A549 (cell line): ENCODE results near the gene NLGN4Y. TPM values are rescaled to one million over a fixed set of nuclear protein-coding genes. Genes with fewer than 3 reads are reported as not detected.

ENCODE experiments used
- ATAC-seq, 2 experiments: fragments of 200-7000 bp in 1 of 2; fragments of >200 bp in 1 of 2; cut with Nextera tagmentation in 1 of 2; cut with Tn5 transposase in 1 of 2; 3 replicates each; pipeline versions ENCODE4 v1.8.0 to v1.9.1; 2018 to 2020; ENCODE audit warnings: mild to moderate bottlenecking in 1 of 2, moderate library complexity in 1 of 2
- CTCF ChIA-PET: fragments of 300-600 bp; sonication (Branson Sonifier 250); formaldehyde crosslinking; extraction: SDS; loops from one replicate; lab custom pipeline; 2021; ENCODE audit warnings: antibody characterized with exemption, inconsistent platforms; lab: Yijun Ruan, JAX
- POLR2A ChIA-PET: fragments of 350-600 bp; formaldehyde crosslinking; extraction: SDS; loops from one replicate; lab custom pipeline; 2021; ENCODE audit warnings: antibody characterized with exemption, inconsistent platforms; lab: Yijun Ruan, JAX
- DNase-seq, 2 experiments: peaks; one replicate each; pipeline versions ENCODE4 v3.0.0 to v3.0.0-alpha.2; 2011 to 2016; ENCODE audit warnings: low read depth in 1 of 2, low spot score in 1 of 2
- FAIRE-seq: peaks from 2 replicates; lab custom pipeline; 2011; peaks lifted over from hg19 to GRCh38; lab: Jason Lieb, UNC
- H3K27ac ChIP-seq, 2 experiments: fragments of >200 bp; sonication (Bioruptor Twin); formaldehyde crosslinking; 3 replicates each; pipeline ENCODE4 v1.5.1; 2016 to 2017
- H3K4me1 ChIP-seq: fragments of >200 bp; sonication (Bioruptor Twin); formaldehyde crosslinking; 3 replicates; pipeline ENCODE4 v1.6.1; 2016
- H3K4me2 ChIP-seq: fragments of >200 bp; sonication (Bioruptor Twin); formaldehyde crosslinking; 3 replicates; pipeline ENCODE4 v1.6.1; 2016
- H3K4me3 ChIP-seq: fragments of >200 bp; sonication (Bioruptor Twin); formaldehyde crosslinking; 3 replicates; pipeline ENCODE4 v1.5.1; 2016
- H3K9me3 ChIP-seq: fragments of >200 bp; sonication (Bioruptor Twin); formaldehyde crosslinking; 3 replicates; pipeline ENCODE4 v1.6.1; 2016
- BHLHE40 ChIP-seq: IDR thresholded peaks from 2 replicates; pipeline ENCODE4 v1.6.1; 2012; ENCODE audit warnings: low read depth, low read length, inconsistent platforms
- CBX2 ChIP-seq: fragments of 200-600 bp; sonication (generic); IDR thresholded peaks from 2 replicates; pipeline ENCODE4 v1.6.1; 2016; ENCODE audit warnings: low read depth, mild to moderate bottlenecking, borderline replicate concordance
- CBX8 ChIP-seq: fragments of 200-600 bp; sonication (generic); IDR thresholded peaks from 2 replicates; pipeline ENCODE4 v1.6.1; 2016
- CEBPB ChIP-seq, 2 experiments: fragments of >200 bp in 1 of 2; sonication (Bioruptor Twin) in 1 of 2; formaldehyde crosslinking in 1 of 2; IDR thresholded peaks; 2 replicates each; pipeline ENCODE4 v1.6.1; 2012 to 2016
- CHD2 ChIP-seq: fragments of 150-350 bp; IDR thresholded peaks from 2 replicates; pipeline ENCODE4 v1.6.1; 2014; ENCODE audit warnings: low read length; ENCODE audit not compliant: partially characterized antibody
- ESRRA ChIP-seq: fragments of 150-350 bp; IDR thresholded peaks from 2 replicates; pipeline ENCODE4 v1.6.1; 2014; ENCODE audit warnings: mild to moderate bottlenecking, low read length, borderline replicate concordance
- HDAC2 ChIP-seq: fragments of 200-600 bp; sonication (generic); IDR thresholded peaks from 2 replicates; pipeline ENCODE4 v1.6.1; 2016
- HEYL ChIP-seq: fragments of 250-450 bp; sonication (Bioruptor Pico); IDR thresholded peaks from 2 replicates; pipeline ENCODE4 v1.8.0; 2021; ENCODE audit warnings: mild to moderate bottlenecking, moderate library complexity
- HOXB5 ChIP-seq: fragments of 250-450 bp; sonication (Bioruptor Pico); IDR thresholded peaks from 2 replicates; pipeline ENCODE4 v1.5.0; 2020; ENCODE audit warnings: mild to moderate bottlenecking, moderate library complexity
- JUNB ChIP-seq: fragments of >200 bp; sonication (Bioruptor Twin); formaldehyde crosslinking; IDR thresholded peaks from 2 replicates; pipeline ENCODE4 v1.6.1; 2016
- KDM1A ChIP-seq: fragments of 200-600 bp; sonication (generic); IDR thresholded peaks from 2 replicates; pipeline ENCODE4 v1.6.1; 2016; ENCODE audit warnings: low read depth, mild to moderate bottlenecking
- MAFK ChIP-seq: fragments of 450-650 bp; IDR thresholded peaks from 2 replicates; pipeline ENCODE4 v1.6.1; 2014; ENCODE audit not compliant: partially characterized antibody
- MAZ ChIP-seq: fragments of 150-350 bp; IDR thresholded peaks from 2 replicates; pipeline ENCODE4 v1.6.1; 2014; ENCODE audit warnings: antibody characterized with exemption, low read depth, low read length, borderline replicate concordance
- PHF8 ChIP-seq: fragments of 200-600 bp; sonication (generic); IDR thresholded peaks from 2 replicates; pipeline ENCODE4 v1.6.1; 2016; ENCODE audit warnings: low read depth, mild to moderate bottlenecking, antibody characterized with exemption, moderate library complexity, borderline replicate concordance
- RAD21 ChIP-seq, 2 experiments: fragments of >200 bp in 1 of 2; sonication (Bioruptor Twin) in 1 of 2; formaldehyde crosslinking in 1 of 2; IDR thresholded peaks in 1 of 2; conservative IDR thresholded peaks in 1 of 2; 2 replicates in 1 of 2; 3 replicates in 1 of 2; pipeline ENCODE4 v1.6.1; 2012 to 2018; ENCODE audit warnings: inconsistent platforms in 1 of 2
- RFX5 ChIP-seq: fragments of 450-650 bp; IDR thresholded peaks from 2 replicates; pipeline ENCODE4 v1.7.1; 2014; ENCODE audit warnings: antibody characterized with exemption, mild to moderate bottlenecking, moderate library complexity
- RNF2 ChIP-seq: fragments of 200-600 bp; sonication (generic); IDR thresholded peaks from 2 replicates; pipeline ENCODE4 v1.6.1; 2016; ENCODE audit warnings: low read depth, mild to moderate bottlenecking, antibody characterized with exemption, moderate library complexity, borderline replicate concordance
- SMC3 ChIP-seq: fragments of >200 bp; sonication (Bioruptor Twin); formaldehyde crosslinking; IDR thresholded peaks from 3 replicates; pipeline ENCODE4 v1.6.1; 2018; ENCODE audit warnings: inconsistent platforms
- SREBF2 ChIP-seq: fragments of 450-650 bp; IDR thresholded peaks from 2 replicates; pipeline ENCODE4 v1.6.1; 2014; ENCODE audit warnings: mild to moderate bottlenecking, moderate library complexity
- TP53 ChIP-seq: fragments of 250-450 bp; sonication (Bioruptor Pico); IDR thresholded peaks from 2 replicates; pipeline ENCODE4 v1.5.0; 2021; ENCODE audit warnings: mild to moderate bottlenecking, moderate library complexity
- ZC3H11A ChIP-seq: fragments of 450-650 bp; IDR thresholded peaks from 2 replicates; pipeline ENCODE4 v1.6.1; 2014; ENCODE audit warnings: antibody characterized with exemption, mild to moderate bottlenecking
- ZNF302 ChIP-seq: fragments of 250-450 bp; sonication (Bioruptor Pico); IDR thresholded peaks from 2 replicates; pipeline ENCODE4 v1.9.0; 2021; ENCODE audit warnings: inconsistent platforms, mild to moderate bottlenecking, moderate library complexity
- WGBS: methylation state at CpG from one replicate; pipeline ENCODE4 v1.1.6; 2017; ENCODE audit errors: missing lambda C conversion rate; 5-methylcytosine and 5-hydroxymethylcytosine counted together
- polyA plus RNA-seq, 4 experiments: library from polyadenylated mRNA; depleted of rRNA in 3 of 4; stranded (reverse); fragments of >200 nt; fragmentation: RNase III in 1 of 4; extraction: RNeasy Plus Mini Kit Qiagen cat#74134 plus additional on column Dnase treatment in 1 of 4; gene quantifications; 2 replicates in 3 of 4; 3 replicates in 1 of 4; pipeline ENCODE4 v1.2.3, GENCODE V29; 2011 to 2017
- TF ChIP-seq, protein P1 (sequence below): fragments of 150-350 bp; IDR thresholded peaks from 2 replicates; pipeline ENCODE4 v1.6.1; 2014; ENCODE audit warnings: low read depth, mild to moderate bottlenecking, low read length
- TF ChIP-seq, protein P2 (sequence below): fragments of >200 bp; sonication (Bioruptor Twin); formaldehyde crosslinking; IDR thresholded peaks from 3 replicates; pipeline ENCODE4 v1.6.1; 2016

Gene NLGN4Y
- polyA plus RNA-seq, 2 of the 4 experiments (the other 2 are of a cell fraction), result 4.1 to 12.8 TPM

DNA sequence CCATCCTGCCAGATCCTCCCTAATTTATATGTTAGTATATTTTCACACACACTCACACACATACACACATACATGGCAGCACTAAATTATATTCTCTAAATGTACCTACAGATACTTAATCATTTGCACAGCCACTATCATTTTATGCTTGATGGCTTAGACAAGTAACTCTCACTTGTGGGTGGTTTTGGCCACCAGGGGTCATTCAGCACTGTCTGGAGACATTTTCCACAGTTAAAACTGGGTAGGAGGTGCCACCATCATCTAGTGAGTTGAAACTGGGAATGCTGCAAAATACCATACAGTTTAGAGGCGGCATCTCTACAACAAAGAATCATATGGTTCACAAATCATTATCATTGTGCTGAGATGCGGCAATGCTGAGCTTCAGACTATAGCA lies 94.2 kb downstream of the NLGN4Y start:
- TF ChIP-seq RAD21 (conservative IDR thresholded peaks at IDR 0.05 in 1 of 2, IDR thresholded peaks at IDR 0.05 in 1 of 2), result peak in 1 of 2 experiments; percentile 32; a peak in 1 of 5 replicates
- no peak for TF ChIP-seq CHD2
- ChIA-PET POLR2A (no interaction called here), CTCF (no interaction called here)
- no peaks in the 10 kb centered on the region for H3K4me1 ChIP-seq
- WGBS, result 74% methylated on average over 2 of the region's 2 CpGs
- H3K27ac ChIP-seq, result no peak overlapping the region
- ATAC-seq (peak in 1 of 2 experiments; percentile 52; a peak in 1 of 6 replicates), FAIRE-seq (no peak), DNase-seq (no peak)
- no peak overlapping the region for H3K4me3 ChIP-seq
- no peaks in the 10 kb centered on the region for H3K9me3 ChIP-seq
- H3K4me2 ChIP-seq, result no peak overlapping the region

DNA sequence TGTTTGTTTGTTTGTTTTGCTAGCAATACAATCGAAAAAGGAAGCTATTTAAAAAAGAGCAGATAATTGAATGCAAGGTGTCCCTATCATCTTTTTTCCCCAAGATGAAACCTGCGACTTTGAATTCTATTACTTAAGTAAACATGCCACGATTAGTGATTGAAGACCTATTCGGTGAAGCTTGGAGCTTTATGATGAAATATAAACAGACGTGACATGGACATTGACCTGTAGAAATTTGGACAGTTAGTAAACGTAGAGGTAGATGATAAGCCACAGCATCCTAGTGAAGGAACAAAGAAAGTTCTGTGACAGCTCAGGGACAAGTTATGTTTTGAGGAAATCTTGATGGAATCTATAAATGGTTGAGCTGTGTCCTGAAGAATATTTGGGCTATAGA lies 103.9 kb downstream of the NLGN4Y start:
- no peak overlapping the region for H3K4me3 ChIP-seq
- POLR2A ChIA-PET, result no interaction called here
- no peak overlapping the region for H3K4me2 ChIP-seq
- WGBS, result 34% methylated on average over 6 of the region's 6 CpGs
- ATAC-seq (no peak), DNase-seq (no peak), FAIRE-seq (no peak)
- H3K9me3 ChIP-seq, result no peaks in the 10 kb centered on the region
- TF ChIP-seq CBX2, result no peak
- no peak for TF ChIP-seq ZNF302 (CRISPR knock-in tag)
- no peak for TF ChIP-seq KDM1A
- H3K27ac ChIP-seq, result no peak overlapping the region
- H3K4me1 ChIP-seq, result peaks cover 12% of the 10 kb centered on the region; the same call in 2 of the 3 replicates
- CTCF ChIA-PET, result no interaction called here

DNA sequence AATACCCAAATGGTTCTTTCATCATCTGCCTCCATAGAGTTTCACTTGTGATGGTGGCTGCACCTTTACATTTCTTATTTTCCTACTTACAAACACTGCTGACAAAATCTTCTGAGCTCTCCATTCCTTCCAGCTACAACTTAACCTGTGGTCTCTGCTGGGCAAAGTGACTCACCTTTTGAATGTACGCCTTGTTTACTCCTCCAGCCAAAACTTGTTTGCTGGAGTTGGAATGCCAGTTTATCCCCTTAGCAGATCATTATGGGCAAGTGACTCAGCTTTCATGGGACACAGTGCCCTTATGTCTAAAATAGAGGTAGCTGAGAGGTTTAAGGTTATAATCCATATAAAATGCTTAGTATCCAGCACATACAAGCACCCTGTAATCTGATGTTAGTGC lies 107.3 kb downstream of the NLGN4Y start:
- ChIA-PET POLR2A (no interaction called here), CTCF (no interaction called here)
- Histone ChIP-seq H3K9me3 (no peaks in the 10 kb centered on the region), H3K27ac (no peak overlapping the region), H3K4me2 (peak overlapping the region; percentile 46), H3K4me3 (no peak overlapping the region), H3K4me1 (peaks cover 12% of the 10 kb centered on the region; the same call in 2 of the 3 replicates)
- 0% methylated on average over 1 of the region's 1 CpG for WGBS
- peak in 1 of 2 experiments; percentile 29 for DNase-seq
- peak in 1 of 2 experiments; percentile 69; a peak in 3 of 6 replicates for ATAC-seq
- no peak for TF ChIP-seq CEBPB (IDR thresholded peaks at IDR 0.05)
- TF ChIP-seq SREBF2, result no peak
- no peak for TF ChIP-seq HOXB5 (CRISPR knock-in tag)
- no peak for TF ChIP-seq TP53
- no peak for TF ChIP-seq CBX2
- TF ChIP-seq, protein P1, sequence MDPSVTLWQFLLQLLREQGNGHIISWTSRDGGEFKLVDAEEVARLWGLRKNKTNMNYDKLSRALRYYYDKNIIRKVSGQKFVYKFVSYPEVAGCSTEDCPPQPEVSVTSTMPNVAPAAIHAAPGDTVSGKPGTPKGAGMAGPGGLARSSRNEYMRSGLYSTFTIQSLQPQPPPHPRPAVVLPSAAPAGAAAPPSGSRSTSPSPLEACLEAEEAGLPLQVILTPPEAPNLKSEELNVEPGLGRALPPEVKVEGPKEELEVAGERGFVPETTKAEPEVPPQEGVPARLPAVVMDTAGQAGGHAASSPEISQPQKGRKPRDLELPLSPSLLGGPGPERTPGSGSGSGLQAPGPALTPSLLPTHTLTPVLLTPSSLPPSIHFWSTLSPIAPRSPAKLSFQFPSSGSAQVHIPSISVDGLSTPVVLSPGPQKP, result no peak
- no peak for TF ChIP-seq HDAC2
- no peak for TF ChIP-seq JUNB
- TF ChIP-seq CBX8, result no peak
- TF ChIP-seq MAZ, result no peak
- no peak for TF ChIP-seq ESRRA
- TF ChIP-seq HEYL (CRISPR knock-in tag), result no peak
- TF ChIP-seq PHF8, result no peak
- no peak for FAIRE-seq

DNA sequence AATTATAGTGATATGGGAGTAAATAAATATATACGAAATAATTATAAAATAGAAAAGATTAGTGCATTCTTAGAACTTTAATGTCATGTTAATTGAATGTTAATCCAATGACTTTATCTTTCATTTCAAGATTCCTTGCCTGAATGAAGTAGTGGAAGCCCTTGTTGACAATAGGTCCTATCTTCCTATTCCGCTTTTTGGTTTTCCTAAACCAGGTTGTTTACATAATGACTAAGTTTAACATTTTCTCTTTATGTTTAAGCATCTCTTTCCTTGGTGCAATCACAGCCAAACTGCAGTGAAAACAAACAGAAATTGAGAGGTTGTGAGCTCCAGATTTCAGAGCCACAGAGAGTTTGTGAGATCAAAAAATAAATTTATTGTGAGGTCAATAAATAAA lies 109.4 kb downstream of the NLGN4Y start:
- 41% methylated on average over 2 of the region's 2 CpGs for WGBS
- H3K4me1 ChIP-seq, result peaks cover 12% of the 10 kb centered on the region; the same call in 2 of the 3 replicates
- FAIRE-seq (no peak), DNase-seq (no peak), ATAC-seq (no peak)
- ChIA-PET CTCF (no interaction called here), POLR2A (no interaction called here)
- TF ChIP-seq BHLHE40 (no peak), RNF2 (no peak), HOXB5 (CRISPR knock-in tag) (no peak), HEYL (CRISPR knock-in tag) (no peak), RFX5 (no peak), ZC3H11A (no peak), SMC3 (no peak), MAFK (no peak), TP53 (no peak)
- TF ChIP-seq, protein P2, sequence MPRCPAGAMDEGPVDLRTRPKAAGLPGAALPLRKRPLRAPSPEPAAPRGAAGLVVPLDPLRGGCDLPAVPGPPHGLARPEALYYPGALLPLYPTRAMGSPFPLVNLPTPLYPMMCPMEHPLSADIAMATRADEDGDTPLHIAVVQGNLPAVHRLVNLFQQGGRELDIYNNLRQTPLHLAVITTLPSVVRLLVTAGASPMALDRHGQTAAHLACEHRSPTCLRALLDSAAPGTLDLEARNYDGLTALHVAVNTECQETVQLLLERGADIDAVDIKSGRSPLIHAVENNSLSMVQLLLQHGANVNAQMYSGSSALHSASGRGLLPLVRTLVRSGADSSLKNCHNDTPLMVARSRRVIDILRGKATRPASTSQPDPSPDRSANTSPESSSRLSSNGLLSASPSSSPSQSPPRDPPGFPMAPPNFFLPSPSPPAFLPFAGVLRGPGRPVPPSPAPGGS, result no peak
- H3K9me3 ChIP-seq, result no peaks in the 10 kb centered on the region
- peak overlapping the region; percentile 32; the same call in 1 of the 3 replicates for H3K4me2 ChIP-seq
- H3K4me3 ChIP-seq, result no peak overlapping the region
- no peak overlapping the region for H3K27ac ChIP-seq
